ENCODE measurements around the gene AAR2.

Gene AAR2

GRCh38 chr20:36235892-36236785, at the start of gene AAR2:
Gene AAR2 (plus strand): TSS chr20:36236478. CDS start chr20:36239869, 3,391 bp downstream.
- peak; percentile 89 for DNase-seq (ENCODE audit: low read depth, low spot score)

DNA sequence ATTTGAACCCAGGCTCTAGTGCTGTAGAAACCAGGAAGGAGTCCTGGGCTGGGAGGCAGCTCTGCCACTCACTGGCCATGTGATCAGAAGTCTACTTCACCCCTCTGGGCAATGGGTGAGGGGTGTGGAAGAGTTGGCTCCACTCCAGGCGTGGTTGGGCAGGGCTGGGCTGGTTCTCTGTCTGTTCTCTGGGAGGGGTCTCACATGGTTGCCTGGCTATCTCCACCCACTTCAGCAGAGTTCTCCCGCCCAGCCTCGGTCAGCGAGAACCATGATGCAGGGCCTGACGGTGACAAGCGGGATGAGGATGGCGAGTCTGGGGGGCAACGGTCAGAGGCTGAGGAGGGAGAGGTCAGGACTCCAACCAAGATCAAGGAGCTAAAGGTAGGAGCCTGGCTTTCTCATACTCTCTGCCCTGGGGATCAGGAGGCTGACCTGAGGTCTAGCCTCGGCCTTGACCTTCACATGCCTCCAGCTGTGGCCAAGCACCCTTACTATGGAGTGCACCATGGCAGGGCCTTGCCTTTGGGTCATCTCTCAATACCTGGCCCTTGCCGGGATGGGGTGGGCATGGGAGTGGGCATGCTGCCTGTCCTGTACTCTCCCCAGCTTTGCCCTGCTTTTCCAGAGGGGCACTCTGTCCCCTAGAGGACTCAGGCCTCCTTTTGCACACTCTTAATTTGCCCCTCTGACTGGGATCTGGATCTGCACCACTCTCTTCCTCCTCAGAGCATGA, 42.1 kb upstream of the AAR2 start:
- DNase-seq (ENCODE audit: low read depth, low spot score): no peak

GRCh38 chr20:36196676-36197075, 39.6 kb upstream of the AAR2 start:
- DNase-seq (ENCODE audit: low read depth, low spot score): no peak

DNA sequence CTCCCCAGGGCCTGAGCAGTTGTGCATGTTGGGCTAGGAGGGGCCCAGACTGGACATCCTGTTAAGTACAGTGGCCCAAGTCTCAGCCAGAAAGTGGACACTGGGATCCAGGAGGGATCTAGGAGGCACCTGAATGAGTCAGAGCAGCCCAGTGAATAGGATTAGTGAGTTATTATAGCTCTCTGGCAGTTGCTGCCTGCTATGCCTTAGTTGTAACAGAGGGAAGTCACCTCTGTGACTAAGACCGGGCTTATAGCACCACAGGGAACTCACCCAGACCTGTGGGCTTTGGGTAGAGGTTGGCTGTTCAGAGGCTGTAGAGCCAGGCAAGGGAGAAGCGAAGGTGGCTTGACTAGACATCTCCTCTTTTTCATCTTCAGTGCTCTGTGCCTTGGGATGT, 39.0 kb upstream of the AAR2 start:
- DNase-seq (ENCODE audit: low read depth, low spot score): no peak

- peak; percentile 86 for DNase-seq (ENCODE audit: low read depth, low spot score)
Observed at GRCh38 chr20:36199345-36200257, 36.7 kb upstream of the AAR2 start.

DNA sequence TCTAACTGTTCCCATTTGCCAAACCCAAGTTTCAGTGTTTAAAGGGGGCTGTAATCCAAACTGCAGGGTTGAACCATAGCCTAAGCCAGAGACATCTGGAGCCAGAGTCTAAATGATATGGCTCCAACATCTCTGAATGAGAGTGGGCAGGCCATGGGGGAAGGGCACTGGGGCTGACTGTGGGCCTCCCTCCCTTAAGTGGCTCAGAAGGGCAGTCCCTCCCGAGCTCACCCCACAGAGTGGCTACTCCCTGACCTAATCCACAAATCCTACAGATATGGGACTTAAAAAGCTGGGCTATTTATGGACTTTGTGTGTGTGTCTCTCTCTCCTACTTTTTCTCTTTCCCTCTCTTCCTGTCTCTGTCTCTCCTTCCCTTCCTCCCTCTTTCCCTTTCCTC, 35.8 kb upstream of the AAR2 start:
- DNase-seq (ENCODE audit: low read depth, low spot score): no peak

DNA sequence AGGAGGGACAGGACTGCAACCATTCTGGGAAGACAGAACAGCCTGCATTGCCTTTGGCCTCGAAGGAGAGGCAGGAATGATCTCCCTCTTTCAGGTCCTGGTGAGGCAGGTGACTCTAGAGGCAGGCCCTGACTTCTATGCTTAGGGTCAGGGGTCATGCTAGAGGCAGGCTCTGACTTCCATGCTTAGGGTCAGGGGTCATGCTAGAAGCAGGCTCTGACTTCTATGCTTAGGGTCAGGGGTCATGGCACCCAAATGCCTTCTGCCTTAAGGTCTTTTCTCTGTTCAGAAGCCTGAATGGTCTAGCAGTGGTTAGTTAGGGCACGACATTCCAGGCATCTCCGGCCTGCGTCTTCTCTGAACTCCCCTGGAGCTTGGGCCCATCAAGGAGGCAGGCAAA, 35.1 kb upstream of the AAR2 start:
- DNase-seq (ENCODE audit: low read depth, low spot score): no peak

DNA sequence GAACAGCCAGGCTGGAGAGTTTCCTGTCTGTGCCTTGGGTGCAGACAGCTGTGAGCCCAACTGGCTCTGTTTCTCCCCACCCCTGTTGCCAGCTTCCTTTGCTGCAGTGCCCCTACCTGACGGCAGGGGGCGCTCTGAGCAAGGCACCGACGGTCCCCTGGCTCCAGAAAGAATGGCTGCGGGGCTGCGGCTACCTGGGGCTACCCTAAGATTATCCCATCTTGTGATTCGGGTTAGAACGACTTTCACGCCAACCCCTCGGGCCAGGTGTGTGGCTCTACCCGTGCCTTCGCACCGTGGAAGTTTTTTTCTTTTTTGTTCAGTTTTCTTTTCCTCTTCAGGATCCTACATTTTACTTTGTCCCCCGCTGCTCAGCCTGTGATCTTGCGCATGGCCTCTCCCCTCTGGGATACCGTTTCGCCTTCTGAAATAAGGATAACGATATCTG, 33.4 kb upstream of the AAR2 start:
- peak; percentile 74 for DNase-seq (ENCODE audit: low read depth, low spot score)

DNA sequence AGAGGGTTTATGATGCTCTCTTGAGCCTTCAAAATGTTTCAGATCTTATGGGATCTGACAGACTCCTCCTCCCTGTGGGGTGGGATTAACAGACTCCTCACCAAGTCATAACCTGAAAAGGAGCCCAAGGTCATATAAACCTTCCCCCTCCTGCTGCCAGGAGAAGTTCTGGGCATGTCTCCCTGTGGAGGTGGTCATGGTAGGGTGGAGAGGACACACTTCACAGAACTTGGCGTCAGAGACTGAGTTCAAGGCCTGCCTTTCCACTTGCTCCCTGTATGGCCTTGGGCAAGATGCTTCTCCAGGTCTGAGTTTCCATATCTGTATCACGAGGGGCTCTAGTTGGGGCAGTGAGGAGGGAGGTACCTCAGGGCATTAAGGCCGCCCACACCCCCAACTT, 32.4 kb upstream of the AAR2 start:
- no peak for DNase-seq (ENCODE audit: low read depth, low spot score)

DNA sequence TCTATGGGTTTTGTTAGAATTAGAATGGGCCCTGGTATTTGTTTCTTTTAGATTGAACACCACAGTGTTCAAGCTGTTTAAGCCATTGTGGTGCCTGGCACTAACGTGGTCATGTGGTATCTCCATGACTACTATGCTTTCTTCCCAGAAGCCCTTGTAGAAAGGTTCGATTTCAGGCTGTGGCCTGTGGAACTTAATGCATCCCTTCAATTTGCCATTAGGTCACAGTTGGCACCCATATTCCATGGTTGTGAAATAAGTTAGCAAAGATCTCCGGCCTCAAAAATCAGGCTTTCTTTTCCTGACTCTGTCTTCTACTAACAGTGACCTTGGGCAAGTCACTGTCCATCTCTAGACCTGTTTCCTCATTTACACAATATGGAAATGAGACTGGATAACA, 31.3 kb upstream of the AAR2 start:
- no peak for DNase-seq (ENCODE audit: low read depth, low spot score)

GRCh38 chr20:36206068-36206467, 30.2 kb upstream of the AAR2 start:
- no peak for DNase-seq (ENCODE audit: low read depth, low spot score)

DNA sequence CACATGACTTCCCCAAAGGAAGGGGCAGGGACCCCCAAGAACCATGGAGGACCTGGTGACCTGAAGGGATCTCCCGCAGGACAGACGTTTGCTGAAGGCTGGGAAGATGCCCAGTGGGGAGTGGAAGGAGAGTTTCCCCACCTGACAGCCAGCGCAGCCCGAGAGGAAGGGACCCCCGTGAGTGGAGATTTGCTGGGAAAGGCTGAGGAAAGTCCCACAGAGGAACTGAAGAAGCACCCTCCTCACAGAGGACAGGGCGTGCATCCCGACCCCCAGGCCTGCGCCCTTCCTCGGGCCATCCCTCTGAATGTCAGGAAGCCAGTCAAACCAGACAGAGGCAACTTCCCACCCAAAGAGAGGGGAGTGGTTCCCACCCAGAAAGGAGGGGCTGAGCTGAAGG, 29.6 kb upstream of the AAR2 start:
- DNase-seq (ENCODE audit: low read depth, low spot score): no peak

DNA sequence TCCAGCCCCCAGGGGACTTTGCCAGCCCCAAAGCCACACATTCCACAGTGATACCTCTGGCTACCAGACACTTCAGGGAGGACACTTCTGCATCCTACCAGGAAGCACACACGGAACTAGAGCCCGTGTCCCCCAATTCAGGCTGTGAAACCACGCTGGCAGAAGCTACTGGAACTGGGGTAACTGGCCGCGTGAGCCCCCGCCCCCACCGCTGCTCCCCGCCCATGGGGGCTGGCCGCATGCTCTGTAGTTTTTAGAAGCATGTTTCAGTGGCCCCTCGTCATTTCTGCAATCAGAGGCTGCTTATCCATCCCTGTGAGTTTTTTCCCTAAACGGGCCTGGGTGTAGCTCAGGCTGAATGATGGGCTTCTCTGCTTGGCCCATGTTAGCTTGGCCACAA, 28.7 kb upstream of the AAR2 start:
- DNase-seq (ENCODE audit: low read depth, low spot score): no peak

DNA sequence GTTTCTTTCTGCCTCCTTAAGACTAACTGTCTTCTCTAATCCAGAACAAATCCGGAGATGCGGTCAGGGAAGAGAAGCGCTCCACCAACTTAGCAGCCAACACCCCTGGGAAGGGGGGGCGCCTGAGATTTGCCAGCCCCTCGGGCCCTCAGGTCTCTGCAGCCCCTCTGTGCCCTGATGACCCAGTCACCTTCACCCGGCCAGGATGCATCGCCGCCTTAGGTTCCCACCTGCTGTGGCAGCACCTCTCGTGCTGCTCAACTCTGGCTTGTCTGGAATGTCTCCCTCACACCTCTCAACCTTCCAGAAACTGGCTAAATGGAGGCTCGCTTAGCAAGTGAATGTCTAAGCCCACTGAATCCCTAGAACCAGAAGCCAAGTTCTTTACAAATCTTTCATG, 28.0 kb upstream of the AAR2 start:
- DNase-seq (ENCODE audit: low read depth, low spot score): no peak

DNA sequence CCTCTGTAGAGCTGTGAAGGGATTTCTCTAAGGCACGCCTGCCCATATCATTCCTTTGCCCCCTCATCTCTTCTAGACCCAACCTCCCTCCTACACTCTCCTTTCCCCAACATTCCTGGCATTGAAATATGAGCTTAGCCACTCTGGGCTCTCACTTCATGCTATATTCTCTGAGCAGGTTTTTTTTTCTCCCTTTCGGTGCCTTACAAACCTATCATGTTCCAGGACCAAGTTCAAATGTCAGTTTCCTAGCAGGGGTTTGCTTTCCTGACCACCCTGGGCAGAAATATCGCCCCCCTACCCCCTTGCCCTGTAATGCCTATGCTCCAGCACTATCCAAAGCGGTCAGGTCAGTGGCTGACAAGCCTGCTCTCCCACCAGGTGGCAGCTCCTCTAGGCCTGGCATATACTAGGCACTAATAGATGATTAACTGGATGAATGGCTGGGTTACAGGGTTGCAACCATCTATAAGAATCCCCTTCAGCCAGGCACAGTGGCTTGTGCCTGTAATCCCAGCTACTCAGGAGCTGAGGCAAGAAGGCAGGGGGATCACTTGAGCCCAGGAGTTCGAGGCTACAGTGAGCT, 25.7 kb upstream of the AAR2 start:
- peak; percentile 14 for DNase-seq (ENCODE audit: low read depth, low spot score)

GRCh38 chr20:36213362-36213761, 22.9 kb upstream of the AAR2 start:
- DNase-seq (ENCODE audit: low read depth, low spot score): no peak

GRCh38 chr20:36214684-36215256, 21.5 kb upstream of the AAR2 start:
- peak; percentile 37 for DNase-seq (ENCODE audit: low read depth, low spot score)

DNA sequence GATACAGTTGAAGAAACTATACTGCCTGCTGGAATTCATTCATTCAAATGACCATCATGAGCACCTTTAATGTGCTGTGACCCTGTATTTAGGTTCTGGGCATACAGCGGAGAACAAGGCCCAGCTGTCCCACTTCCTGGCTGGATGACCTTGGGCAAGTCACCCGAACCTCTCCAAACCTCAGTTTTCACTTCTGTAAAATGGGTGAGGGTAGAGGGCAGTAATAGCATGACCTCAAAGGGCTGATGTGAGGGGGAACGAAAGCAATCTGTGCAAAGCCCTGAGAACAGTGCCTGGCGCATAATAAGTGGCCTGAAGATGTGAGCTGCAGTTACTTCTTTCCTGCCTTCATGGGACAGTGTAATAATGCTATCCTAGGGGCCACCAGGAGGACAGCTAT, 20.5 kb upstream of the AAR2 start:
- no peak for DNase-seq (ENCODE audit: low read depth, low spot score)

DNA sequence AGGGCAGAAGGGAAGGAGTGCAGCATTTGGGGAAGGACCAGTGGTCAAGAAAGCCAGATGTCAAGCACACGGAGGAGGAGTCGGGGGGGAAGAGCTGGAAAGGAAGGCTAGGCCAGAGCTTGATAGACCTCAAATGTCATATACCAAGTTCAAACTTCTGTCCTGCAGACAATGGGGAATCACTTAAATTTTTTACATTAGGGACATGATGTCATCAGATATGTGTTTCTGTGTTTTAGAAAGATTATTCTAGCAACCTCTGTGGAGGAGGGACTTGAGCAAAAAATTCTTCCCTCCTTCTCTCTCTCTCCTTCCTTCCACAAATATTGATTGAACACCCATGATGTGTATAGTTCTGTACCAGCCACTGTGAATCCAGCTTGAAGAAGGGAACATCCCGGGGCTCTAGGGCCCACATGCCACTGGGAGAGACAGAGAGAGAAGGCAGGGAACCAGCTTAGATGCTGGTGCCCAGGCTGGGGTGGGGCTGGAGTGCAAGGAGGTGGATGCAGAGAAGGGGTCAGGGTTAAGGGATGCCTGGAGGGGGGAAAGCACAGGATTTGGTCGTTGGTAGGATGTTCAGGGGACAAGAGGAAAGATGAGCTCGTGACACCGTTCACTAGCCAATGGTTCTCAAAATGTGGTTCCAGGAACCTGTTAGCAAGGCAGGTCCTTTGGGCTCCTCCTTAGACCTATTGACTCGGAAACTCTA, 19.8 kb upstream of the AAR2 start:
- no peak for DNase-seq (ENCODE audit: low read depth, low spot score)

GRCh38 chr20:36217226-36217625, 19.1 kb upstream of the AAR2 start:
- DNase-seq (ENCODE audit: low read depth, low spot score): no peak

Measured in astrocyte of the hippocampus (primary cell).